Measurements from ENCODE around the gene MYBPC3.
"Not testable (repeated sequence)": the region's sequence is repeated elsewhere in the genome, so short reads cannot be mapped to it uniquely, and the experiment has no call there.

Gene MYBPC3

GRCh38 chr11:47326198-47326597, 26.3 kb downstream of the MYBPC3 start:
- DNase-seq (ENCODE audit: low read depth in 2 of 2, low spot score in 1 of 2), result no peak

GRCh38 chr11:47325271-47326041, 27.0 kb downstream of the MYBPC3 start:
- DNase-seq (ENCODE audit: low read depth in 2 of 2, low spot score in 1 of 2), result no peak

DNA sequence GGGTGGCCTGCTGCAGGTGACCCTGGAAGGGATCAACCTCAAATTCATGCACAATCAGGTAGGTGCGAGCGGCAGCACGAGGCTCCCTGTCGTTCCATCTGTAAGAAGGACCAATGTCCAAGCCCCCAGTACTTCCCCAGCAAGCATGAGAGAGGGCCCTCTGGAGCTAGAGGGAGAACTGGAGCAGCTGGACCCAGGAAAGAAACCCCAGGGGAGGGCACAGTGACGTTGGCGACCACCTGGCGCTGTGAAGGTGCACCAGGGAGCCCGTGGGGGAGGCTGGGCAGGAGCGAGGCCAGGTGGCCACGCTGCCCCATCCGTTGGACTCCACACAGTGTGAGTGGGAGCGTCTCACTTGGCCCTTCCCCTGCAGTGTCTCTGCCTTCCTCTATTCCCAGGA, 28.0 kb downstream of the MYBPC3 start:
- no peak for DNase-seq (ENCODE audit: low read depth in 2 of 2, low spot score in 1 of 2)

DNA sequence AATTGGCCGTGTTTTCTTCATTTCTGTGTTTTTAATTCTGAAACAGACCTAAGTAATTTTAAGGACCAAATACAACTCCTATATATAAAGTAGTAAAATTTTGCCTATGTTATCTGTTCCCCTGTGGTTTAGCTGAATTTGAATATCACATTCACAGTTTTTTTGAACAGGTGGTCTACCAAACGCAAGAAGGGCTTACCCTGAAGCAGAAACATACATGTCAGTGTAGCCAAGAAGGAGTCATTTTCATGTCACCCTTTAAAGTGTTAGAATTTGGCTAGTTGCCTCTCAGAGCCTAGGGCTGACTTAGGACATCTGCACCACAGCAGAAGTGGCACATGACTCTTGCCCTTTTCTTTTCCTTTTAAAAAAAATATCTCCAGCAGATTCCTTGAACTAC, 34.3 kb downstream of the MYBPC3 start:
- no peak for DNase-seq (ENCODE audit: low read depth in 2 of 2, low spot score in 1 of 2)

DNA sequence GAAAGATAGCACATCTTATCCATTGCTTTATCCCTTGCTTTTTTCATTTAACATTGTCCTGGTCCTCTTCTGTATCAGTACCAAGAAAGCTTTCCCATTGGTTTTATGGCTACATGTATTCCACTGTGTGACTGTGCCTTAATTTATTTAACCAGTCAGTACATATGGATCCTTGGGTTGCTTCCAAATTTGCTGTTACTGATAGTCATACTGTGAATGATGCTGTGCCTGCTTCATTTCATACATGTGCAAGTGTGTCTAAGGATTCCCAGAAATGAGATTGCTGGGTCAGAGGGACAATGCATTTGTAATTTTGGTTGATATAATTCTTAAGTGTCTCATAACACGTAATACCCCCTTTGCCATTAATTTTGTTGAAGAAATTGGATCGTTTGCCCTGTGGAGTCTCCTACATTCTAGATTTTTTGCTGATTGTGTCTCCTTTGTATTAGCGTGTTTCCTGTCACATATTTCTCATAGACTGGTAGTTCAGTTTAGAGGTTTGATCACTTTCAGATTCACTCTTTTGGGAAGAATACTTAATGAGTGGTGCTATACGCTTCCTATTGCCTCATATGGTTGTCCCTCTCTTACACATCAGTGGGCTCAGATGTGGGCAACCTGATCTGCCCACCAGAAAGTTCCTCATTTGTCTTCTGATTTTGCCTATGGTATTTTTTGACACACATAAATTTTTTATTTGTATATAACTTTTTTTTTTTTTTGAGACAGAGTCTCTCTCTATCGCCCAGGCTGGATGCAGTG, 35.3 kb downstream of the MYBPC3 start:
- no peak for DNase-seq (ENCODE audit: low read depth in 2 of 2, low spot score in 1 of 2)

- DNase-seq (ENCODE audit: low read depth in 2 of 2, low spot score in 1 of 2), result not testable (repeated sequence)
Measured at GRCh38 chr11:47316501-47316900, 36.0 kb downstream of the MYBPC3 start.

DNA sequence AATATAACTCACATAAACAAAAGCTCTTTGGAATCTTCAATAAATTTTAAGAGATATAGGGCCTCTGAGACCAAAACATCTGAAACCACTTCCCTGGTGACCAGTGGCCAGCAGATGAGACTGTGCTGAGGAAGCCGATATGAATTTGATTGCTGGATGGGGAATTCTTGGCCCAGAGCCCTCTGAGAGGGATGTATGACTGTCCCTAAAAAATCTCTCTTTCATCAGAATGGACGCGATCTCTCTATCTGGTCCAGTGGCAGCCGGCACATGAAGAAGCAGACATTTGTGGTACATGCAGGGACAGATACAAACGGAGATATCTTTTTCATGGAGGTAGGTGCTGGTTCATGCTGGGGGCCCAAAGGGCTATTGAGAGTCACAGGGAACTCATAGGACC, 37.5 kb downstream of the MYBPC3 start:
- no peak for DNase-seq (ENCODE audit: low read depth in 2 of 2, low spot score in 1 of 2)

DNA sequence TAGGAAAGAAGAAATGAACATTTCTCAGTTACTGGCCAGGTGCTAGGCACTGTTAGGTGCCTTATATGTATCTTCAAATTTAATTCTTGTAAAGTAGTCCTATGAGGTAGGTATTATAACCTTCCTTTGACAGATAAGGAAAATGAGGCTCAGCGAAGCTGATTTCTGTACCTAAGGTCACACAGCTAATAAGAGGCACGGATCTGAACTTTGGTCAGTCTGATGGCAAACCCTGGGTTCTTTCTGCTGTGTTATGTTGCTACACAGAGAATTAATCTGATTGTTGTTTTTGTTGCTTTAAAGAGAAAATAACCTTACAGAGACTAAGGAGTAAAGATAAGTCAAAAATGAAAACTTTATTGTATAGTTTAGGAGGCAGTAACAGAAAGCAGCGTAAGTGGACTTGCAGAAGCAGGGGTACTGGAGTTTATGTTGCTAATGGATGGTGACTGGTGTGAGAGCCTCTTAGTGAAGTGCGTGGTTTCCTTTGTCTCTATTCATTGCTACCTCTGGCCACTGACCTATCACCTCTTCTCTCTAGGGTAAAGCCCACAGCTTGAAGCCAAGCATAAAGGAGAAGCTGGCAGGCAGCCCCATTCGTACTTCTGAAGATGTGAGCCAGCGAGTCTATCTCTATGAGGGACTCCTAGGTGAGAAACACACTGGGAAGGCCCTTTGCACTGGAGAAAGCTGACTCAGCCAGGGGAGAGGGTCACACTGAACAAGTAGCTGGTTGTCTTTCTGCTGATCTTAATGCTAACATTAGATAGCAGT, 44.3 kb downstream of the MYBPC3 start:
- no peak for DNase-seq (ENCODE audit: low read depth in 2 of 2, low spot score in 1 of 2)

DNA sequence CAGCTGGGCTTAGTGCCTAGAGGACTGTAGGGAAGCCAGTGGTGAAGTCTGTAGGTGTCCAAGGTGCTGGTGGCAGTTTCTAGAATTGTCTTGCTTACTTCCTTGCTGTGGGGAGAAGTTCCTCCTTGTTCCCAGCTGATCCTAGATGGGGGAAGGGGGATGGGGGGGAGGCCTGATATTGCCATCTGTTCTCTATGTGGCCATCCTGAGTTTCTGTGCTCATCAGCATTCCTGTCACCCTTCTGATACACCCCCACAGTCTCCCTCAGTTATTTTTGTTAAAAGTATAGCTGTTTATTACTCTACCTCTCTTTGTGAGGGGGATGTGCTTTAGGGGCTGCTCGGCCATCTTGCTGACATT, 46.0 kb downstream of the MYBPC3 start:
- DNase-seq (ENCODE audit: low read depth in 2 of 2, low spot score in 1 of 2), result no peak

DNA sequence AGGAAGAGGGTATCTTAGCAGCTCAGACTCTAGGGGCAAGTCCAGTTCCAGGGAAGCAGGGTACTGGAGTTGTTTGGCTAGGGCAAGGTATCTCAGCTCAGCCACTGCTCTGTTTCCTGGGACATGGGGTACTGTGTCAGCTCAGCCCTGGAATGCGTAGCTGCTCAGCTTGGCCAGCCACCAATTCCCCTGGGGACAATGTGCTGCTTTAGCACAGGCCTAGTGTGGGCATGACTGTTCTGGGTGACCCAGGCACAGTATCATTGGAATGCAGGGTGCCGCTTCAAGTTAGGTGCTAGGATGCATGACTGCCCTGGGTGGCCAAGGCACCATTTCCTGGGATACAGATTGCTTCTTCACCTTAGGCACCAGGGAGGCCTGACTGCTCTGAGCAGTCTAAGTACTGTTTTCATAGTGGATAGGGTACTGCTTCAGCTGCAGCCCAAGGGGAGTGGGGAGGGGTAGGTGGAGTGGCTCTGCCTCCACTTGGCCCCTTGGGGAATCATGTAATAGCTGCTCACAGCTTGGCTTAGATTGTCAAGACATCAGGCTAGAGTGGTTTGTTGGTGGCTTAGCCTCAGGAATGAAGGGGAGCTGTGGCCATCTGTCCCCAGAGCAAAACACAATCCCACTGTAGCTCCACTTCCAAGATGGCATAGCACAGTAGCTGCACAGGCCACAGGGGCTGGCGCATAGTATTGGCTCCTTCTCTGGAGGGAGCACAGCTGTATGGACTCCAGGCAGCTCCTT, 46.6 kb downstream of the MYBPC3 start:
- DNase-seq (ENCODE audit: low read depth in 2 of 2, low spot score in 1 of 2), result no peak

DNA sequence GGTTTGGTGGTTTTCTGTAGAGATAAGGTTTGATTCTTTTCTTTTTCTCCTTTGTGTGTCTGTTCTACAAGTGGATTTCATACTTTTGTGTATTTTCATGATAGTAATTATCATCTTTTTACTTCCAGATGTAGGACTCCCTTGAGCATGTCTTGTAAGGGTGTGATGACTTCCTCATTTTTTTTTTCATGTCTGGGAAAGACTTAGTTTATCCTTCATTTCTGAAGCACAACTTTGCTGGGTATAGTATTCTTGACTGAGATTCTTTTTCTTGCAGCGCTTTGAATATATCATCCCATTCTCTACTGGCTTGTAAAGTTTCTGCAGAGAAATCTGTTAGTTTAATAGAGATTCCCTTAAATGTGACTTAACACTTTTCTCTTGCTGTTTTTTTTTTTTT, 49.6 kb downstream of the MYBPC3 start:
- no peak for DNase-seq (ENCODE audit: low read depth in 2 of 2, low spot score in 1 of 2)

GRCh38 chr11:47299078-47299477, 53.4 kb downstream of the MYBPC3 start:
- no peak for DNase-seq (ENCODE audit: low read depth in 2 of 2, low spot score in 1 of 2)

- no peak for DNase-seq (ENCODE audit: low read depth in 2 of 2, low spot score in 1 of 2)
Measured at GRCh38 chr11:47296045-47296444, 56.5 kb downstream of the MYBPC3 start.

GRCh38 chr11:47295385-47295784, 57.1 kb downstream of the MYBPC3 start:
- no peak for DNase-seq (ENCODE audit: low read depth in 2 of 2, low spot score in 1 of 2)

- no peak for DNase-seq (ENCODE audit: low read depth in 2 of 2, low spot score in 1 of 2)
Measured at GRCh38 chr11:47289856-47290255, 62.6 kb downstream of the MYBPC3 start.

- no peak for DNase-seq (ENCODE audit: low read depth in 2 of 2, low spot score in 1 of 2)
Measured at GRCh38 chr11:47288066-47288465, 64.4 kb downstream of the MYBPC3 start.

DNA sequence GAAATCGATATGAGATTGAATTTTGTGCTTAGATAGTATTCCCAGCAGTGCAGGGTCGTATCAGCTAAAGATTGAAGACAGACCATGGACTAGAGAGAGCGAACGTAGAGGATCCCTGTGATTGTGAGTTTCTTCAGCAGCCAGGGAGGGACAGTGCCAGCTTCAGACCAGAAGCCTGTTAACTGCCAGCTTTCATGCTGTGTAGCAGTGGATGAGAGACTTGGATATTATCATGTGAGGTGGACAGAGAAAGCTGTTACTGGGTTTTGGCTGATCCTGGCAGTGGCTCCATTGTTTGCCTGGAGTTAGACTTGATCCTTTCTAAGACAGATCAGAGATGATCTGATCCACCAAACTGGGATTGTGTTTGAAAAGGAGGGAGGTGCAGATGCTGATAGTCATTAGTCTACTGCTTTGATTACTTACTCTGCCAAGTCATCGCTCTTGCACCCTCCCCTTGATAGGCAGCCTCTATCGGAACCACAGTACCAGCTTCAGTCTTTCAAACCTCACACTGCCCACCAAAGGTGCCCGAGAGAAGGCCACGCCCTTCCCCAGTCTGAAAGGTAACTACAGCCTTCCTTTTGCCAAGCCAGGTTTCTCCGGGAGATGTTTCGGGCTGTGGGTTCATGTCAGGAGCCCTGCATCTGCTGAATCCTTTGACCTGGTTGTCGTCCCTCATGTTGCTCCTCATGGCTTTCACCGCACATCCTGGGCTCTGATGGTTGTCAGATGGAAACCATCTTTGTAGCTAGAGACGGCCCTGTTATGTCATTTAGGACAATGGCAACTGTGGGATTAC, 66.3 kb downstream of the MYBPC3 start:
- DNase-seq (ENCODE audit: low read depth in 2 of 2, low spot score in 1 of 2), result no peak

- DNase-seq (ENCODE audit: low read depth in 2 of 2, low spot score in 1 of 2), result no peak
Measured at GRCh38 chr11:47284151-47284550, 68.4 kb downstream of the MYBPC3 start.

DNA sequence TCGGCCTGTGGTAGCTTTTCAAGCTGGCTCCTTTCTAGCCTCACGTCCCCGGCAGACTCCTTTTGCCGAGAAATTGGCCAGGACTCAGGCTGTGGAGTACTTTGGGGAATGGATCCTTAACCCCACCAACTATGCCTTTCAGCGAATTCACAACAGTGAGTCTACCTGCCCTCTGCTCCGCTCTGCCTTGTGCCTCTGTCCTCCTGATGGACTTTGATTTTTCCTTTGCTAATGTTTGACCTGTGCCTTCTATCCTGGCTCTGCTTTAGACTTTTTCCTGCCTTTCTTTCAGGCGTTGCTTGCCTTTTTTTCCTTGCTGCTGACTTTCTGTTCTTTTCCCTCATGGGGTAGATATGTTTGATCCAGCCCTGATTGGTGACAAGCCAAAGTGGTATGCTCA, 70.0 kb downstream of the MYBPC3 start:
- DNase-seq (ENCODE audit: low read depth in 2 of 2, low spot score in 1 of 2), result no peak
